Measurements from ENCODE around the gene INAFM2.

INAFM2 gene

DNA sequence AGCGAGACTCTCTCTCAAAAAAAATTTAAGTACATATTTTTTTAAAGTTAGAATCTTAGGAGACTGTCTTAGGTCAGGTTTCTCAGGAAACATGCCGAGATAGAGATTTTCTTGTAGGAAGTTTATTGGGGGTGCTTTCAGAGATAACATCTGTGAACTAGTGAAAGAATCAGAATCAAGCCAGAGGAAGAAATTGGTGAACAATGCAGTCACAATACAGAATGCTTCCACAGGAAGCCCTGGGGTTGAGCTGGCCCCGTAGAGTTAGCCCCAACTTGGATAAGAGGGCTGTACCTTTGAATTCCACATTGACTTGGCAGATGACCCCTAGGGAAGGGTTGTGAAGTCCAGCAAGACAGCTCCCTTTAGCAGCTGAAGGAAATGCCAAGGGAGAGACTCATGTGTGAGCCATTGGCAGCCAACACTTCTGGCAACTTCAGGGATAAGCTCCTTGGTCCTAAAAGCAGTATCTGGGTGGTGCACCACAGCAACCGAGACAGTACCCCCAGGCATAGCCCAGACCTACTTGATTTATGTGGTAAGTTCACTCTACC is 8.7 kb upstream of the INAFM2 start:
- H3K27ac ChIP-seq (ENCODE audit: low read depth, low read length) = no peak overlapping the region
- peaks cover 62% of the 10 kb centered on the region for H3K27me3 ChIP-seq (ENCODE audit: control insufficient read depth, low read length)
- no peaks in the 10 kb centered on the region for H3F3A ChIP-seq (ENCODE audit: control insufficient read depth, insufficient read depth)
- no peaks in the 10 kb centered on the region for H3K36me3 ChIP-seq (ENCODE audit: control insufficient read depth, low read length)
- no peak overlapping the region for H3K4me3 ChIP-seq (ENCODE audit: low read length)
- no peak overlapping the region for H3K4me2 ChIP-seq (ENCODE audit: low read length)
- no peaks in the 10 kb centered on the region for H3K4me1 ChIP-seq (ENCODE audit: control insufficient read depth, low read length)
- TF ChIP-seq, protein P1, sequence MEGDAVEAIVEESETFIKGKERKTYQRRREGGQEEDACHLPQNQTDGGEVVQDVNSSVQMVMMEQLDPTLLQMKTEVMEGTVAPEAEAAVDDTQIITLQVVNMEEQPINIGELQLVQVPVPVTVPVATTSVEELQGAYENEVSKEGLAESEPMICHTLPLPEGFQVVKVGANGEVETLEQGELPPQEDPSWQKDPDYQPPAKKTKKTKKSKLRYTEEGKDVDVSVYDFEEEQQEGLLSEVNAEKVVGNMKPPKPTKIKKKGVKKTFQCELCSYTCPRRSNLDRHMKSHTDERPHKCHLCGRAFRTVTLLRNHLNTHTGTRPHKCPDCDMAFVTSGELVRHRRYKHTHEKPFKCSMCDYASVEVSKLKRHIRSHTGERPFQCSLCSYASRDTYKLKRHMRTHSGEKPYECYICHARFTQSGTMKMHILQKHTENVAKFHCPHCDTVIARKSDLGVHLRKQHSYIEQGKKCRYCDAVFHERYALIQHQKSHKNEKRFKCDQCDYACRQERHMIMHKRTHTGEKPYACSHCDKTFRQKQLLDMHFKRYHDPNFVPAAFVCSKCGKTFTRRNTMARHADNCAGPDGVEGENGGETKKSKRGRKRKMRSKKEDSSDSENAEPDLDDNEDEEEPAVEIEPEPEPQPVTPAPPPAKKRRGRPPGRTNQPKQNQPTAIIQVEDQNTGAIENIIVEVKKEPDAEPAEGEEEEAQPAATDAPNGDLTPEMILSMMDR (IDR thresholded peaks at IDR 0.05; ENCODE audit: low read depth, low read length, poor library complexity, severe bottlenecking) = no peak
- TF ChIP-seq EZH2phosphoT487 (IDR thresholded peaks at IDR 0.05; ENCODE audit: borderline replicate concordance, low read length) = no peak
- no peaks in the 10 kb centered on the region for H4K20me1 ChIP-seq (ENCODE audit: control insufficient read depth, insufficient read depth, low read depth, low read length)
- no peaks in the 10 kb centered on the region for H3K9me2 ChIP-seq (replicated peaks; ENCODE audit: control insufficient read depth, low read length)
- H3K9me3 ChIP-seq (ENCODE audit: control insufficient read depth, insufficient read depth, low read length) = no peaks in the 10 kb centered on the region
- H3K79me2 ChIP-seq (ENCODE audit: control insufficient read depth, low read length) = no peaks in the 10 kb centered on the region

DNA sequence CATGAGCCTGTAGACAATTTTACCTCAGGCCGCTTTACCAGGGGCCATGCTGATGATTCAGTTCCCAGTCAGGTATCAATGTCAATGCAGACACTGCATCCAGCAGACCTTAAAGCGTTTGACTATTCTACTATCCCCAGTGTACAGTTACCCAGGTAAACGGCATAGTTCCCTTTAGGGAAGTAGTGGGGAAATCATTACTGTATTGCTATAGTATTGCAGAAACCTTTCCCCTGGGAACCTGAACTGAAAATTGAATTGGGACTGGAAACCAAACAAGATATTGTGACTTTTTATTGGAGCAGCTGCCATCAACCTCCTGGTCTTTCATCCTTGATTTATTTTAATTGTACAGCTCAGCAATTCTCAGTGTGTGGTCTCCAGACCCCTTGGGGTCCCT is 6.6 kb upstream of the INAFM2 start:
- H3K9me2 ChIP-seq (replicated peaks; ENCODE audit: control insufficient read depth, low read length) = no peaks in the 10 kb centered on the region
- no peak overlapping the region for H3K4me2 ChIP-seq (ENCODE audit: low read length)
- no peaks in the 10 kb centered on the region for H3K9me3 ChIP-seq (ENCODE audit: control insufficient read depth, insufficient read depth, low read length)
- H3K4me1 ChIP-seq (ENCODE audit: control insufficient read depth, low read length) = peaks cover 2% of the 10 kb centered on the region; the same call in 1 of the 2 replicates
- TF ChIP-seq EZH2phosphoT487 (IDR thresholded peaks at IDR 0.05; ENCODE audit: borderline replicate concordance, low read length) = no peak
- TF ChIP-seq, protein P1 (IDR thresholded peaks at IDR 0.05; ENCODE audit: low read depth, low read length, poor library complexity, severe bottlenecking) = no peak
- H3K4me3 ChIP-seq (ENCODE audit: low read length) = no peak overlapping the region
- peaks cover 56% of the 10 kb centered on the region for H3K27me3 ChIP-seq (ENCODE audit: control insufficient read depth, low read length)
- no peaks in the 10 kb centered on the region for H3K36me3 ChIP-seq (ENCODE audit: control insufficient read depth, low read length)
- no peak overlapping the region for H3K27ac ChIP-seq (ENCODE audit: low read depth, low read length)
- peaks cover 4% of the 10 kb centered on the region; the same call in 1 of the 2 replicates for H3F3A ChIP-seq (ENCODE audit: control insufficient read depth, insufficient read depth)
- no peaks in the 10 kb centered on the region for H3K79me2 ChIP-seq (ENCODE audit: control insufficient read depth, low read length)
- H4K20me1 ChIP-seq (ENCODE audit: control insufficient read depth, insufficient read depth, low read depth, low read length) = no peaks in the 10 kb centered on the region

DNA sequence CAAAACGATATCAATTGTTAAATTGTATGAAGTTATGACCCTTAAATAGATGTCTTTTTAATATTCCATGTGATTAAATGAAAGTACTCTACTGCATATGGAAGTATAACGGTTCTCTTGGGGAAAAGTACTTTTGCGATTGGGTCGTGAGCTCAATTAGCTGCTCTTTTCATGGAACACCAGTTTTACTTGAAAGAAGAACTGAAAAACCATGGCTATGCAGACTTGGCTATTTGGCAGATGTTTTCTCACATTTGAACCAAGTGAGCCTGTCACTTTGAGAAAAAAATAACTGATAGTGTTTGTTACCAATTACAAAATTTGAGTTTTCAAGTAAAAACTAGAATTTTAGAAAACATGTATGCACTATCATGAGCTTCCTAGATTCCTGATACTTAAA is 5.9 kb upstream of the INAFM2 start:
- Histone ChIP-seq H3K4me3 (ENCODE audit: low read length) (no peak overlapping the region), H3K9me2 (replicated peaks; ENCODE audit: control insufficient read depth, low read length) (no peaks in the 10 kb centered on the region), H3F3A (ENCODE audit: control insufficient read depth, insufficient read depth) (peaks cover 4% of the 10 kb centered on the region; the same call in 1 of the 2 replicates), H3K27me3 (ENCODE audit: control insufficient read depth, low read length) (peaks cover 52% of the 10 kb centered on the region), H3K36me3 (ENCODE audit: control insufficient read depth, low read length) (no peaks in the 10 kb centered on the region), H3K9me3 (ENCODE audit: control insufficient read depth, insufficient read depth, low read length) (no peaks in the 10 kb centered on the region), H3K4me2 (ENCODE audit: low read length) (no peak overlapping the region), H3K4me1 (ENCODE audit: control insufficient read depth, low read length) (peaks cover 3% of the 10 kb centered on the region), H4K20me1 (ENCODE audit: control insufficient read depth, insufficient read depth, low read depth, low read length) (no peaks in the 10 kb centered on the region), H3K27ac (ENCODE audit: low read depth, low read length) (no peak overlapping the region), H3K79me2 (ENCODE audit: control insufficient read depth, low read length) (no peaks in the 10 kb centered on the region)
- TF ChIP-seq, protein P1 (IDR thresholded peaks at IDR 0.05; ENCODE audit: low read depth, low read length, poor library complexity, severe bottlenecking) = no peak
- no peak for TF ChIP-seq EZH2phosphoT487 (IDR thresholded peaks at IDR 0.05; ENCODE audit: borderline replicate concordance, low read length)
